Mucosa of rectum (tissue), 2 donors: ENCODE results near the gene NSF.

Experiments
- H3K27ac ChIP-seq, 2 donors: one replicate each; pipeline ENCODE4 v1.7.0; 2013; ENCODE audit warnings: inconsistent platforms in 2 of 2, low read depth in 2 of 2, low read length in 2 of 2
- H3K27me3 ChIP-seq, 2 donors: one replicate each; pipeline ENCODE4 v1.7.0; 2013; ENCODE audit warnings: low read length in 2 of 2; ENCODE audit not compliant: control insufficient read depth in 2 of 2, insufficient read depth in 2 of 2
- H3K36me3 ChIP-seq, 2 donors: one replicate each; pipeline ENCODE4 v1.7.0; 2013; ENCODE audit warnings: low read length in 2 of 2; ENCODE audit not compliant: control insufficient read depth in 2 of 2, insufficient read depth in 2 of 2
- H3K4me1 ChIP-seq, 2 donors: one replicate each; pipeline ENCODE4 v1.7.0; 2013; ENCODE audit warnings: low read length in 2 of 2, mild to moderate bottlenecking in 1 of 2; ENCODE audit not compliant: control insufficient read depth in 2 of 2, insufficient read depth in 2 of 2
- H3K4me3 ChIP-seq, 2 donors: one replicate each; pipeline ENCODE4 v1.7.0; 2013; ENCODE audit warnings: low read length in 2 of 2
- H3K9ac ChIP-seq, 2 donors: one replicate each; pipeline ENCODE4 v1.7.0; 2013; ENCODE audit warnings: low read length in 2 of 2, low read depth in 1 of 2, mild to moderate bottlenecking in 1 of 2
- H3K9me3 ChIP-seq, 2 donors: one replicate each; pipeline ENCODE4 v1.7.0; 2013; ENCODE audit warnings: low read length in 2 of 2; ENCODE audit not compliant: control insufficient read depth in 2 of 2
- donor health status: healthy.
- donor health status: Normal muscosa, but diverticular disease.

NSF gene

DNA sequence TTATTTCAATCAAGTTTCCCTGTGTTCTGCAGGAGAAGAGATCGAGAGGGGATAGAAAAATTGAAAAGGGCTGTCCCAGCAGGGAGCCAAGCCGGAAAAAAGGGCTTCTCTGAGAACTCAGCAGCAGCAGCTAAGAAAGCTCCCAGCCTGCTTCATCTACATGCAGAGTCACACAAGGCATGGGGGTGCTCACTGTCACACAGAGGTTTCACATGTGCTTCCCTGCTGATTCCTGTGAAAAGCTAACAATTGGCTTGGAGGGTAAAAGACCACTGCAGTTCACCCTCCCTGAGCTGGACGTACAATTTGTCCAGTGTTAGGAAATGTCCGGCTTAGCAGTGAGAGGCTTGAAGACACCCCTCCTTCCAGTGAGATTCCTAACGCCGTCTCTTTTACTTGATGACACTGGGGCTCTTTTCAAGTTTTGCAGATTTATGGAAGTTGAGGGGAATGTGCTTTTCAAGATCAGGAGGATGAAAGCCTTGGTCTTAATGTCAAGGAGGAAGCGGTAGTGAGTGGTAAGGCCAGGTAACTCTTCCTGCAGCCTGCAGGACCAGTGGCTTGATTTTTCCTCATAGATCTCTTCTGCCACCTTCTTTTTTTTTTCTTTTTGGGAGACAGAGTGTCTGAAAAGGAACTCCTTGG is 142.4 kb downstream of the NSF start:
- no peaks in the 10 kb centered on the region for H3K27me3 ChIP-seq
- no peak overlapping the region for H3K4me3 ChIP-seq
- H3K9ac ChIP-seq, result no peak overlapping the region
- H3K9me3 ChIP-seq, result no peaks in the 10 kb centered on the region
- H3K36me3 ChIP-seq, result peaks cover 12 to 18% of the 10 kb centered on the region in 2 donors
- H3K4me1 ChIP-seq, result no peaks in the 10 kb centered on the region
- H3K27ac ChIP-seq, result no peak overlapping the region

DNA sequence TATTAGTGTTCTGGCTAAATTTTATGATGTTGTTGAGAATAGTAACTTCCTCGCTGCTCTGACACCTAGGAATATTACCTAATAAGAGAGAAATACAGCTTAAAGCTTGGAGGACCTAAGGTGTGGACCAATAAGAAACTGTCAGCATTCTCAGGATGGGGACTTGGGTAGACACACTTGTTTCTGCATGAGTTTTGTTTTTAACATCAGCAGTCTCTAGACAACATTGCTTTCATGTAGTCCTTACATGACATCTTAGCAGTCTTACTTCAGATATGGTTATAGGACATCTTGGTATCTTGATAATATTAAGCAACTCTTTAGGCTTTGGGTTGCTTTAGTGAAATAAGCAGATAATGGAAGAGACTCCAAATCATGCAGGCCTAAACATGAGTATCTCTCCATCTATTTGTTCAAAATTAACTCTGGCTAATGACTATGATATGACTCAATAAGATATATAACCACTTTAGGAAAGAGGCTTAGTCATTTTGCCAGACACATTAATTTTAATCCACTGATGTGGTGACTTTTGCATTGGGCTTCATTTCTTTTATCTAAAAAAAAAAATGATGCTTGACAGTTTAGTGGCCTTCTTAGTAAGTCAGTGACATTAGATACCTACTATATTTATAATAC is 143.5 kb downstream of the NSF start:
- H3K27me3 ChIP-seq, result no peaks in the 10 kb centered on the region
- no peak overlapping the region for H3K4me3 ChIP-seq
- no peak overlapping the region for H3K9ac ChIP-seq
- peaks cover 9 to 13% of the 10 kb centered on the region in 2 donors for H3K36me3 ChIP-seq
- H3K9me3 ChIP-seq, result no peaks in the 10 kb centered on the region
- H3K4me1 ChIP-seq, result no peaks in the 10 kb centered on the region
- H3K27ac ChIP-seq, result no peak overlapping the region

DNA sequence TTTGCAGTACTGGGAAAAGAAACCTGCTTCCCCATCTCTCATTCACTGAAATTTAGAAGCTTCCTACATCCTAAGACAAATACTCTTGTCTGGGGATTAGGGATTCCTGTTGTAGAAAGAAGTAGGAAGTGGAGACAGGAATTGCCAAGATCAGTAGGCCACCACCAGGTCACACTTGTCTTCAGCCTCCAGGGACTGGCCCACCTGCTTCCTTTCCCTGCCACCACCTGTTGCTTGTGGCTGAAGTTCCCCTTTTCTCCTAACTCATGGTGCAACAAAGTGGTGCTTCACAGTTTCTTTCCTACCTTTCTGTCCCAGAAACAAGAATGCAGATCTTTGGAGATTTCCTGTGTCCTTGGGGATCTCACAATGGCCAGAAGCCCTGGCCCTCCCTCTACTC is 145.6 kb downstream of the NSF start:
- no peak overlapping the region for H3K9ac ChIP-seq
- peaks cover 7 to 9% of the 10 kb centered on the region in 2 donors for H3K36me3 ChIP-seq
- H3K27me3 ChIP-seq, result no peaks in the 10 kb centered on the region

DNA sequence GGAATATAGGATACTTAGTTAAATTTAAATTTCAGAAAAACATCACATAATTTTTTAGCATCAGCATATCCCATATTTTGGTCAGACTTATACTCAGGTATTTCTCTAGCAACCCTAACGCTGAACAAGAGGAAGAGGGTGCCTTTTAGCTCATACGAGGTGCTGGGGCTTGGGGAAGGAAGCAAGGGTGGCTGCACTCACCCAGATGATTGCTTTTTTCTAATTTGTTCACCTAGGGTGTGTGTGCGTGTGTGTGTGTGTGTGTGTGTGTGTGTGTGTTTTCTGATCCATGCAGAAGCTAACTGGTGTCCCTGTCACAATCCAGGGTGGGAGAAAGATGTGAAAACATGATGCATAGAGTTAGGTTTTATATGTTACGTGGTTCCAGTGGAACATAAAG is 146.9 kb downstream of the NSF start:
- H3K36me3 ChIP-seq, result peaks cover 7 to 9% of the 10 kb centered on the region in 2 donors
- no peaks in the 10 kb centered on the region for H3K9me3 ChIP-seq
- no peaks in the 10 kb centered on the region for H3K4me1 ChIP-seq
- H3K9ac ChIP-seq, result no peak overlapping the region
- no peaks in the 10 kb centered on the region for H3K27me3 ChIP-seq
- H3K4me3 ChIP-seq, result no peak overlapping the region
- H3K27ac ChIP-seq, result no peak overlapping the region

More for the DNA sequence above, 145.6 kb downstream of the NSF start:
- H3K9me3 ChIP-seq, result no peaks in the 10 kb centered on the region
- no peak overlapping the region for H3K4me3 ChIP-seq
- H3K27ac ChIP-seq, result no peak overlapping the region
- H3K4me1 ChIP-seq, result no peaks in the 10 kb centered on the region

DNA sequence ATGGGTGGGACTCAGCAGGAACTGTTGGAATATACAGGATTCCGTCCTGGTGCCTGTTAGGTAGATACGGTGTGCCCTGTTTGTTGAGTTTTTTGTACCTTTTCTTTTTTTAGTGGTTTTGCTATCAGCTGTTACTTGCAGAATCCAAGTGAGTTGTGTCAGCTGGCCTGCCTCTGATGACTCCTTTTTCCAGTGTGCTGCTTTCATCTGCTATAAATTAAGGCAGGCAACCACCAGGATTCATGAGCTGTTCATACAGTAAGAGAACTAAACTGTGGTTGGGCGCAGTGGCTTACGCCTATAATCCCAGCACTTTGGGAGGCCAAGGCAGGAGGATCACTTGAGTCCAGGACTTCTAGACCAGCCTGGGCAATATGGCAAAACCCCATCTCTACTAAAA is 148.1 kb downstream of the NSF start:
- no peak overlapping the region for H3K9ac ChIP-seq
- H3K4me1 ChIP-seq, result no peaks in the 10 kb centered on the region
- H3K27ac ChIP-seq, result no peak overlapping the region
- H3K36me3 ChIP-seq, result peaks cover 2 to 4% of the 10 kb centered on the region in 2 donors
- H3K27me3 ChIP-seq, result no peaks in the 10 kb centered on the region
- H3K4me3 ChIP-seq, result no peak overlapping the region
- no peaks in the 10 kb centered on the region for H3K9me3 ChIP-seq

DNA sequence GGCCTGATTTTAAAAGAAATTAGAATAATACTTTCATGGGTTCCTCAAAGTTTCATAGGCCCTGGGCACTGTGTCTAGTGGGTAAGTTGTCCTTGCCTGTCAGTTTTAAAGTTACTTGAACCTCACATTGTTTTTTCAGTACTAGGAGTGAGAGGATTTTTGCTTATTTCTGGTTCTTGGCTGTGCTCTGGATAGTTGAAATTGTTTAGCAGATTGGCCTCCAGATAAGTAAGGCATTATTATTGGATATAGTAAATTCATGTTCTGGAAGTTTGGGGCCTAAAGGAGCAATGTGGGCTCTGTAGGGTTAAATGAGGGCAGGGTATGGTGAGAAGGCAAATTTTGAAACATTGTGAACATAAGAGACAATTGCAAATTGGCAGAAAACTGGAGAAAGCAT is 149.5 kb downstream of the NSF start:
- Histone ChIP-seq H3K36me3 (peaks cover 0 to 2% of the 10 kb centered on the region in 2 donors), H3K4me3 (no peak overlapping the region), H3K9me3 (no peaks in the 10 kb centered on the region), H3K4me1 (no peaks in the 10 kb centered on the region), H3K27me3 (no peaks in the 10 kb centered on the region), H3K9ac (no peak overlapping the region), H3K27ac (no peak overlapping the region)

DNA sequence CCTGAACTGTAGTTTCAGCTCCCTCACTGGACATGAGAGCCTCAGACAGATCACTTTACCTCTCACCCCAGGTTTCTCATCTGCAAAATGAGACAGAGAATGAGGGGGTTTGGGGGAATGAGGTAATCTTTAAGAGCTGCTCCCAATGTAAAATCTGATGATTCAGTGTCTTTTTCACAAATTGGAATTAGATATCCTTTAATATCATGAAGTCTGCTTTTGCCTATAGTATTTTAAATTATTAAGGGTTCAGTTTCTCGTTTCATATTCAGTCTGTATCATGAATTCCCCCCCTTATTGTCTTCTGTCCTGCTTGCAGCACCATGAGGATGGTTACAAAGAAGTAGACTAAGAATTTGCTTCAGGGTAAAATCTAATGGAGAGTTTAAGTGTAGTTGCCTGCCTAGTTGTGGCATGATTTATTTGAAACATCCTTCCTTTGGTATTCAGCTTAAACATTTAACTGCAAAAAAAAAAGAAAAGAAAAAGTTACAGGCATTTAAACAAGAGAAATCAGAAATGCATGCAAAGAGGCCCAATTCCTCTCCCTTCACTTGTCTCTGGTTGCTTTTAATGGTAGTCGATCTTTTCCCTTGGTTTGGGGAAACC is 150.8 kb downstream of the NSF start:
- H3K27ac ChIP-seq, result no peak overlapping the region
- no peaks in the 10 kb centered on the region for H3K27me3 ChIP-seq
- no peak overlapping the region for H3K9ac ChIP-seq

DNA sequence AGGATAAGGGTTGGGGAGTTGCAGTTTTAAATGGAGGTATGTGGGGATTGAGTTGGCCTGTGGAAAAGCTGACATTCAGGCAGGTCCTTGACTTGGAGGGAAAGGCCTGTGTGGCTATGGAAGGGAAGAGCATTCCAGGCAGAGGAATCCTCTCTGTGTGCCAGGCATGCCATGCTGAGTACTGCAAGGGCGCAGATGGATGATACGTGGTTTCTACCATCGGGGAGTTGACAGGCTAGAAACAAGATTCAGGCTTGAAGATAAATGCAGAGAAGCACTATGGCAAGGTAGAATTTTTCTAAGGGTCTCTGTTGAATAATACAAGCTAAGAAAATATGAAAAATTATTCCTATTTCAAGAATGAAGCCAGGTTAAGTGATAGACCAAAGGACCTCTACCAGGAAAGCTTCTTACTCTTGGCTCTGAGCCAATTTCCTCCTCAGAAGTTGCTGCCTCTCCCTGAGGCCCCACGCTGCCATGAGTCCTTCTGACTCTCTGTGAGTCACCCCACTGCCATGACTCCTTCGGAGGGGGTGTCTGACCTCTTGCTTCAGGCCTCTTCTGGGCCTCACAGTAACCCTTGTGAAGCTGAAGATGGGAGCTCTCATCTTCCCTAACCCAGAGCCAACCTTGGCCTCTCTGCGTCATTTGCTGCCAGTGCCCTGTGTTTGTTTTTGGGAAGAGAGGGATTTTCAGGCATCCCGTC is 152.2 kb downstream of the NSF start:
- no peaks in the 10 kb centered on the region for H3K27me3 ChIP-seq
- peaks cover 0 to 2% of the 10 kb centered on the region in 2 donors for H3K36me3 ChIP-seq
- no peak overlapping the region for H3K27ac ChIP-seq
- no peak overlapping the region for H3K4me3 ChIP-seq
- no peaks in the 10 kb centered on the region for H3K9me3 ChIP-seq
- no peaks in the 10 kb centered on the region for H3K4me1 ChIP-seq
- H3K9ac ChIP-seq, result no peak overlapping the region

More for the DNA sequence above, 150.8 kb downstream of the NSF start:
- Histone ChIP-seq H3K9me3 (no peaks in the 10 kb centered on the region), H3K36me3 (peaks cover 0 to 2% of the 10 kb centered on the region in 2 donors), H3K4me1 (no peaks in the 10 kb centered on the region), H3K4me3 (no peak overlapping the region)

DNA sequence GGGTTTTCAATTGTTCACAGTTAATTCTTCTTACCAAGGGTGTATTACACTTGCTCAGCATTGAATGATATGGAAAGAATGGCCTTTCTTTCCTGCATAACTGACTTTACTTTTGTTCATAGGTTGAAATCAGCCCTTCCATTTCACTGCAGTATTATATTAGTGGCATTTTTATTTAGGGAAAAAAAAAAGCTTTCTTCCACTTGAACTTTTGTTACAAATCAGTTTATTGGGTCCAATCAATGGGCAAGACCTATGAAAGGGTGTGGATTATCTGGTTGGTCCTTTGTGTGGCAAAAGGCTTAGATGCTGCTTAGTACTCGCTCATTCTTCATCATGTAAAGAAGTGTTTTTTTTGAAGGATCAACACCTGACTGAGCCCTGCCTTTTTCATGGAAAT is 154.0 kb downstream of the NSF start:
- Histone ChIP-seq H3K36me3 (peaks cover 0 to 6% of the 10 kb centered on the region in 2 donors), H3K27ac (no peak overlapping the region)

DNA sequence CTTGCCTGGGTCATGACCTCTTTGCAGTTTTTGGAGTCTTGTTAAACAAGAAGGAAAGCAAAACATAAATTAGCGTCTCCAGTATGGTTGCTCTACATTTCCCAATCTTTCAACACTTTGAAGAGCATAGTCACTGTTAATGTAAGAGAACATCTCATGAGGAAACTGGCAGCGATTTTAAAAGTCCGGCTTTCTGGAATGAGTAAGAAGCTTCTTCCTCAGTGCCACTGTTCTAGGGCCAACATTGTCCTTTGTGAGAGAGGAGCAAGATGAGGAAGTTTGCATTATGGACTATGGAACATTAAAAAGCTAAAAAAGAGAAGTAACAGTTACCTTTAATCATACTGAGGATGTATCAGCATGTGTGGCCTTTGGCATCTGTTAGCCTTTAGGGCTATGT is 154.9 kb downstream of the NSF start:
- Histone ChIP-seq H3K9me3 (no peaks in the 10 kb centered on the region), H3K36me3 (peaks cover 0 to 10% of the 10 kb centered on the region in 2 donors), H3K27ac (no peak overlapping the region), H3K27me3 (no peaks in the 10 kb centered on the region), H3K4me3 (no peak overlapping the region), H3K4me1 (no peaks in the 10 kb centered on the region), H3K9ac (no peak overlapping the region)

More for the DNA sequence above, 154.0 kb downstream of the NSF start:
- no peaks in the 10 kb centered on the region for H3K4me1 ChIP-seq
- H3K4me3 ChIP-seq, result no peak overlapping the region
- H3K9ac ChIP-seq, result no peak overlapping the region
- no peaks in the 10 kb centered on the region for H3K27me3 ChIP-seq
- no peaks in the 10 kb centered on the region for H3K9me3 ChIP-seq
